A549 (cell line): Measurements from ENCODE around the gene DNAJC18. TPM values are rescaled to one million over a fixed set of nuclear protein-coding genes. Genes with fewer than 3 reads are reported as not detected.
A peak's percentile ranks its signal among the peaks of the same experiment; 100 is the strongest.

Experiments used
- ATAC-seq, 2 experiments: fragments of 200-7000 bp in 1 of 2; fragments of >200 bp in 1 of 2; cut with Nextera tagmentation in 1 of 2; cut with Tn5 transposase in 1 of 2; 3 replicates each; pipeline versions ENCODE4 v1.8.0 to v1.9.1; 2018 to 2020; ENCODE audit warnings: mild to moderate bottlenecking in 1 of 2, moderate library complexity in 1 of 2
- CTCF ChIA-PET: fragments of 300-600 bp; sonication (Branson Sonifier 250); formaldehyde crosslinking; extraction: SDS; loops from one replicate; lab custom pipeline; 2021; ENCODE audit warnings: antibody characterized with exemption, inconsistent platforms; lab: Yijun Ruan, JAX
- POLR2A ChIA-PET: fragments of 350-600 bp; formaldehyde crosslinking; extraction: SDS; loops from one replicate; lab custom pipeline; 2021; ENCODE audit warnings: antibody characterized with exemption, inconsistent platforms; lab: Yijun Ruan, JAX
- DNase-seq, 2 experiments: peaks; one replicate each; pipeline versions ENCODE4 v3.0.0 to v3.0.0-alpha.2; 2011 to 2016; ENCODE audit warnings: low read depth in 1 of 2, low spot score in 1 of 2
- FAIRE-seq: peaks from 2 replicates; lab custom pipeline; 2011; peaks lifted over from hg19 to GRCh38; lab: Jason Lieb, UNC
- H3K27ac ChIP-seq, 2 experiments: fragments of >200 bp; sonication (Bioruptor Twin); formaldehyde crosslinking; 3 replicates each; pipeline ENCODE4 v1.5.1; 2016 to 2017
- H3K4me1 ChIP-seq: fragments of >200 bp; sonication (Bioruptor Twin); formaldehyde crosslinking; 3 replicates; pipeline ENCODE4 v1.6.1; 2016
- H3K4me2 ChIP-seq: fragments of >200 bp; sonication (Bioruptor Twin); formaldehyde crosslinking; 3 replicates; pipeline ENCODE4 v1.6.1; 2016
- H3K4me3 ChIP-seq: fragments of >200 bp; sonication (Bioruptor Twin); formaldehyde crosslinking; 3 replicates; pipeline ENCODE4 v1.5.1; 2016
- H3K9me3 ChIP-seq: fragments of >200 bp; sonication (Bioruptor Twin); formaldehyde crosslinking; 3 replicates; pipeline ENCODE4 v1.6.1; 2016
- BCL3 ChIP-seq: fragments of >200 bp; sonication (Bioruptor Twin); formaldehyde crosslinking; IDR thresholded peaks from 3 replicates; pipeline ENCODE4 v1.6.1; 2016
- BHLHE40 ChIP-seq: IDR thresholded peaks from 2 replicates; pipeline ENCODE4 v1.6.1; 2012; ENCODE audit warnings: low read depth, low read length, inconsistent platforms
- CEBPB ChIP-seq, 2 experiments: fragments of >200 bp in 1 of 2; sonication (Bioruptor Twin) in 1 of 2; formaldehyde crosslinking in 1 of 2; IDR thresholded peaks; 2 replicates each; pipeline ENCODE4 v1.6.1; 2012 to 2016
- CHD4 ChIP-seq: fragments of 200-600 bp; sonication (generic); IDR thresholded peaks from 2 replicates; pipeline ENCODE4 v1.6.1; 2016; ENCODE audit warnings: antibody characterized with exemption, mild to moderate bottlenecking, borderline replicate concordance
- E2F6 ChIP-seq: IDR thresholded peaks from 2 replicates; pipeline ENCODE4 v1.6.1; 2012; ENCODE audit warnings: low read depth, borderline replicate concordance
- EHF ChIP-seq: fragments of 250-450 bp; sonication (Bioruptor Pico); IDR thresholded peaks from 2 replicates; pipeline ENCODE4 v1.5.0; 2020; ENCODE audit warnings: mild to moderate bottlenecking
- EHMT2 ChIP-seq: fragments of 200-600 bp; sonication (generic); IDR thresholded peaks from 2 replicates; pipeline ENCODE4 v1.6.1; 2016; ENCODE audit warnings: antibody characterized with exemption, low read depth, mild to moderate bottlenecking, moderate library complexity
- EP300 ChIP-seq, 2 experiments: fragments of >200 bp; sonication (Bioruptor Twin); formaldehyde crosslinking; IDR thresholded peaks; 2 replicates in 1 of 2; 3 replicates in 1 of 2; pipeline ENCODE4 v1.6.1; 2016 to 2017
- FOSB ChIP-seq: fragments of 250-450 bp; sonication (Bioruptor Pico); IDR thresholded peaks from 2 replicates; pipeline ENCODE4 v1.5.0; 2020; ENCODE audit warnings: mild to moderate bottlenecking, moderate library complexity
- FOSL2 ChIP-seq, 2 experiments: fragments of 450-650 bp in 1 of 2; fragments of >200 bp in 1 of 2; sonication (Bioruptor Twin) in 1 of 2; formaldehyde crosslinking; IDR thresholded peaks; 2 replicates each; pipeline versions ENCODE4 v1.5.0 to v1.6.1; 2016 to 2020; ENCODE audit warnings: mild to moderate bottlenecking in 1 of 2, moderate library complexity in 1 of 2
- HOXA7 ChIP-seq: fragments of 250-450 bp; sonication (Bioruptor Pico); IDR thresholded peaks from 2 replicates; pipeline ENCODE4 v1.5.0; 2020; ENCODE audit warnings: mild to moderate bottlenecking, moderate library complexity
- JUN ChIP-seq, 2 experiments: fragments of >200 bp; sonication (Bioruptor Twin); formaldehyde crosslinking; IDR thresholded peaks; 2 replicates in 1 of 2; 3 replicates in 1 of 2; pipeline ENCODE4 v1.6.1; 2016 to 2017
- MAFK ChIP-seq: fragments of 450-650 bp; IDR thresholded peaks from 2 replicates; pipeline ENCODE4 v1.6.1; 2014; ENCODE audit not compliant: partially characterized antibody
- NFE2L2 ChIP-seq: fragments of 150-350 bp; conservative IDR thresholded peaks from 2 replicates; pipeline ENCODE4 v1.6.1; 2014; ENCODE audit warnings: low read length
- NR3C1 ChIP-seq: fragments of >200 bp; sonication (Bioruptor Twin); formaldehyde crosslinking; IDR thresholded peaks from 3 replicates; pipeline ENCODE4 v1.6.1; 2017
- PBX3 ChIP-seq: IDR thresholded peaks from 2 replicates; pipeline ENCODE4 v1.6.1; 2012
- PHF8 ChIP-seq: fragments of 200-600 bp; sonication (generic); IDR thresholded peaks from 2 replicates; pipeline ENCODE4 v1.6.1; 2016; ENCODE audit warnings: low read depth, mild to moderate bottlenecking, antibody characterized with exemption, moderate library complexity, borderline replicate concordance
- POLR2A ChIP-seq: IDR thresholded peaks from 2 replicates; pipeline ENCODE4 v1.6.1; 2012; ENCODE audit warnings: mild to moderate bottlenecking, low read length
- POLR2AphosphoS2 ChIP-seq: conservative IDR thresholded peaks from 2 replicates; pipeline ENCODE4 v1.6.1; 2012; ENCODE audit warnings: low read length, improper control_type of control experiment, inconsistent platforms
- RARB ChIP-seq: fragments of 250-450 bp; sonication (Bioruptor Pico); IDR thresholded peaks from 2 replicates; pipeline ENCODE4 v1.8.0; 2021; ENCODE audit warnings: mild to moderate bottlenecking, moderate library complexity
- RNF2 ChIP-seq: fragments of 200-600 bp; sonication (generic); IDR thresholded peaks from 2 replicates; pipeline ENCODE4 v1.6.1; 2016; ENCODE audit warnings: low read depth, mild to moderate bottlenecking, antibody characterized with exemption, moderate library complexity, borderline replicate concordance
- SREBF2 ChIP-seq: fragments of 450-650 bp; IDR thresholded peaks from 2 replicates; pipeline ENCODE4 v1.6.1; 2014; ENCODE audit warnings: mild to moderate bottlenecking, moderate library complexity
- TFCP2L1 ChIP-seq: fragments of 250-450 bp; sonication (Bioruptor Pico); IDR thresholded peaks from 2 replicates; pipeline ENCODE4 v1.5.0; 2021; ENCODE audit warnings: mild to moderate bottlenecking
- ZC3H11A ChIP-seq: fragments of 450-650 bp; IDR thresholded peaks from 2 replicates; pipeline ENCODE4 v1.6.1; 2014; ENCODE audit warnings: antibody characterized with exemption, mild to moderate bottlenecking
- ZNF302 ChIP-seq: fragments of 250-450 bp; sonication (Bioruptor Pico); IDR thresholded peaks from 2 replicates; pipeline ENCODE4 v1.9.0; 2021; ENCODE audit warnings: inconsistent platforms, mild to moderate bottlenecking, moderate library complexity
- WGBS: methylation state at CpG from one replicate; pipeline ENCODE4 v1.1.6; 2017; ENCODE audit errors: missing lambda C conversion rate; 5-methylcytosine and 5-hydroxymethylcytosine counted together
- polyA minus RNA-seq: library from RNA; depleted of rRNA, polyadenylated mRNA; stranded (reverse); fragments of >200 nt; gene quantifications from 2 replicates; pipeline ENCODE4 v1.2.3, GENCODE V29; 2011; rRNA and poly(A)+ RNA removed
- polyA plus RNA-seq, 4 experiments: library from polyadenylated mRNA; depleted of rRNA in 3 of 4; stranded (reverse); fragments of >200 nt; fragmentation: RNase III in 1 of 4; extraction: RNeasy Plus Mini Kit Qiagen cat#74134 plus additional on column Dnase treatment in 1 of 4; gene quantifications; 2 replicates in 3 of 4; 3 replicates in 1 of 4; pipeline ENCODE4 v1.2.3, GENCODE V29; 2011 to 2017
- TF ChIP-seq, protein P1 (sequence below): fragments of 450-650 bp; IDR thresholded peaks from 2 replicates; pipeline ENCODE4 v1.6.1; 2014; ENCODE audit warnings: antibody characterized with exemption
- TF ChIP-seq, protein P2 (sequence below): fragments of >200 bp; sonication (Bioruptor Twin); formaldehyde crosslinking; IDR thresholded peaks from 2 replicates; pipeline ENCODE4 v1.6.1; 2016

Gene DNAJC18
- 5.3 TPM in 2 replicates for polyA plus RNA-seq (2011; rRNA removed)
- 1.4 and 1.6 TPM in 2 replicates for polyA plus RNA-seq (2012; cell fraction: cytosol; rRNA removed)
- 0.49 and 0.76 TPM in 2 replicates for polyA plus RNA-seq (2012; cell fraction: nucleus; rRNA removed)
- 4.2 to 6.1 TPM (median 5.3 TPM) in 3 replicates for polyA plus RNA-seq (2017; fragmentation: RNase III; extraction: RNeasy Plus Mini Kit Qiagen cat#74134 plus additional on column Dnase treatment)
- 2.3 and 3.1 TPM in 2 replicates for polyA minus RNA-seq

GRCh38 chr5:139439013-139439903, at the start of gene DNAJC18:
TSS of gene DNAJC18 (minus strand) at chr5:139439525. CDS start at chr5:139439445, 80 bp downstream.
- TF ChIP-seq CHD4: no peak
- TF ChIP-seq E2F6: peak; percentile 32; the same call in 1 of the 2 replicates
- no peak for TF ChIP-seq CEBPB (IDR thresholded peaks at IDR 0.05)
- no peak for TF ChIP-seq POLR2AphosphoS2
- no peak for TF ChIP-seq RNF2
- no peak for TF ChIP-seq NR3C1
- TF ChIP-seq TFCP2L1 (CRISPR knock-in tag): no peak
- TF ChIP-seq BCL3: no peak
- no peak for TF ChIP-seq ZC3H11A
- TF ChIP-seq MAFK: no peak
- no peak for TF ChIP-seq FOSL2 (IDR thresholded peaks at IDR 0.05)
- no peak for TF ChIP-seq FOSL2 (CRISPR knock-in tag; IDR thresholded peaks at IDR 0.05)
- peak; percentile 38 for TF ChIP-seq POLR2A
- no peak for TF ChIP-seq RARB (CRISPR knock-in tag)
- TF ChIP-seq, protein P1, sequence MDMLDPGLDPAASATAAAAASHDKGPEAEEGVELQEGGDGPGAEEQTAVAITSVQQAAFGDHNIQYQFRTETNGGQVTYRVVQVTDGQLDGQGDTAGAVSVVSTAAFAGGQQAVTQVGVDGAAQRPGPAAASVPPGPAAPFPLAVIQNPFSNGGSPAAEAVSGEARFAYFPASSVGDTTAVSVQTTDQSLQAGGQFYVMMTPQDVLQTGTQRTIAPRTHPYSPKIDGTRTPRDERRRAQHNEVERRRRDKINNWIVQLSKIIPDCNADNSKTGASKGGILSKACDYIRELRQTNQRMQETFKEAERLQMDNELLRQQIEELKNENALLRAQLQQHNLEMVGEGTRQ: no peak
- no peak for TF ChIP-seq EHMT2
- TF ChIP-seq PBX3: no peak
- TF ChIP-seq EHF: no peak
- no peak for TF ChIP-seq NFE2L2
- no peak for TF ChIP-seq ZNF302 (CRISPR knock-in tag)
- TF ChIP-seq HOXA7 (CRISPR knock-in tag): no peak
- no peak for TF ChIP-seq FOSB (CRISPR knock-in tag)
- TF ChIP-seq, protein P2, sequence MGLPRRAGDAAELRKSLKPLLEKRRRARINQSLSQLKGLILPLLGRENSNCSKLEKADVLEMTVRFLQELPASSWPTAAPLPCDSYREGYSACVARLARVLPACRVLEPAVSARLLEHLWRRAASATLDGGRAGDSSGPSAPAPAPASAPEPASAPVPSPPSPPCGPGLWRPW: no peak
- no peak for TF ChIP-seq EP300 (IDR thresholded peaks at IDR 0.05)
- TF ChIP-seq BHLHE40: no peak
- peak; percentile 40 to 76; a peak in 4 of 5 replicates for TF ChIP-seq JUN (IDR thresholded peaks at IDR 0.05)
- TF ChIP-seq PHF8: peak; percentile 81; the same call in 1 of the 2 replicates
- no peak for TF ChIP-seq SREBF2
- CTCF ChIA-PET: interaction anchor here (0.9 to 8.4 kb wide), 7 partner anchors 9 to 251 kb away, joined by 3 to 88 read pairs (median 3); no protein-coding TSS in a partner anchor
- H3K4me3 ChIP-seq: peak within 1 kb of the TSS; percentile 73
- DNase-seq: peak; percentile 85 to 95
- peaks cover 8% of the 10 kb centered on the region; the same call in 1 of the 3 replicates for H3K4me1 ChIP-seq
- POLR2A ChIA-PET: interaction anchor here (0.6 to 1.1 kb wide), 4 partner anchors 9 to 145 kb away, joined by 3 to 4 read pairs (median 3); partner anchors contain the start of gene SPATA24
- FAIRE-seq: no peak
- no peaks in the 10 kb centered on the region for H3K9me3 ChIP-seq
- peak within 1 kb of the TSS; percentile 81 to 90 for H3K27ac ChIP-seq
- peak; percentile 98 to 99 for ATAC-seq
- H3K4me2 ChIP-seq: peak within 1 kb of the TSS; percentile 82
- 2% methylated on average over 25 of the region's 49 CpGs for WGBS
